H1 (cell line): ENCODE data around the gene INPP5A. TPM values are rescaled to one million over a fixed set of nuclear protein-coding genes. Genes with fewer than 3 reads are reported as not detected.

Source experiments
- CTCF ChIA-PET: fragments of 300-600 bp; sonication (Branson Sonifier 250); formaldehyde crosslinking; loops from one replicate; lab custom pipeline; 2021; ENCODE audit not compliant: partially characterized antibody; lab: Charles Lee
- POLR2A ChIA-PET: fragments of 300-600 bp; sonication (Branson Sonifier 250); formaldehyde crosslinking; loops from one replicate; lab custom pipeline; 2021; ENCODE audit warnings: inconsistent platforms; ENCODE audit not compliant: partially characterized antibody; lab: Charles Lee
- DNase-seq, 2 experiments: peaks; one replicate each; pipeline versions ENCODE4 v3.0.0 to v3.0.0-alpha.2; 2010 to 2022; ENCODE audit warnings: low spot score in 2 of 2, low read depth in 1 of 2, mixed read lengths in 1 of 2
- FAIRE-seq: peaks from 2 replicates; lab custom pipeline; 2011; peaks lifted over from hg19 to GRCh38; lab: Jason Lieb, UNC
- H2AFZ ChIP-seq: 2 replicates; pipeline ENCODE4 v1.8.1; 2012; ENCODE audit warnings: low read length, inconsistent platforms
- H2AK5ac ChIP-seq: 2 replicates; pipeline ENCODE4 v1.6.1; 2013; ENCODE audit warnings: low read depth, low read length
- H2BK120ac ChIP-seq: replicated peaks from 2 replicates; pipeline ENCODE3; 2013; ENCODE audit warnings: low read depth, low read length, inconsistent platforms
- H2BK12ac ChIP-seq: 2 replicates; pipeline ENCODE4 v1.6.1; 2013; ENCODE audit warnings: low read depth, low read length
- H2BK15ac ChIP-seq: 2 replicates; pipeline ENCODE4 v1.6.1; 2013; ENCODE audit warnings: low read length
- H2BK20ac ChIP-seq: 2 replicates; pipeline ENCODE4 v1.6.1; 2013; ENCODE audit warnings: low read length
- H2BK5ac ChIP-seq: 2 replicates; pipeline ENCODE4 v1.6.1; 2013; ENCODE audit warnings: low read depth, low read length
- H3K14ac ChIP-seq: 2 replicates; pipeline ENCODE4 v1.6.1; 2013; ENCODE audit warnings: inconsistent platforms; ENCODE audit not compliant: insufficient read length
- H3K18ac ChIP-seq: 2 replicates; pipeline ENCODE4 v1.6.1; 2013; ENCODE audit warnings: low read length; ENCODE audit errors: extremely low read depth
- H3K23ac ChIP-seq: 2 replicates; pipeline ENCODE4 v1.6.1; 2013; ENCODE audit warnings: inconsistent platforms; ENCODE audit not compliant: insufficient read length
- H3K23me2 ChIP-seq: 2 replicates; pipeline ENCODE4 v1.6.1; 2013; ENCODE audit warnings: low read depth, low read length
- H3K27ac ChIP-seq: 2 replicates; pipeline ENCODE4 v1.6.1; 2011; ENCODE audit warnings: low read depth, low read length, inconsistent platforms
- H3K27me3 ChIP-seq, 4 experiments: replicated peaks in 1 of 4; 1 replicate in 1 of 4; 2 replicates in 3 of 4; pipeline versions ENCODE4 v1.6.1 to v1.8.1; 2011 to 2013; ENCODE audit warnings: low read length in 3 of 4, mild to moderate bottlenecking in 3 of 4, inconsistent platforms in 2 of 4, mixed read lengths in 2 of 4, moderate library complexity in 1 of 4; ENCODE audit not compliant: control insufficient read depth in 3 of 4, insufficient read depth in 3 of 4; ENCODE audit errors: extremely low read depth in 1 of 4
- H3K36me3 ChIP-seq, 4 experiments: 2 replicates each; pipeline versions ENCODE4 v1.6.1 to v1.8.1; 2011 to 2013; ENCODE audit warnings: mild to moderate bottlenecking in 4 of 4, low read length in 3 of 4, moderate library complexity in 2 of 4, control low read depth in 1 of 4, inconsistent platforms in 1 of 4; ENCODE audit not compliant: insufficient read depth in 4 of 4, control insufficient read depth in 2 of 4
- H3K4ac ChIP-seq: replicated peaks from 2 replicates; pipeline ENCODE3; 2013; ENCODE audit warnings: low read length, low read depth, mixed read lengths, inconsistent platforms; ENCODE audit not compliant: insufficient read length
- H3K4me1 ChIP-seq, 4 experiments: replicated peaks in 1 of 4; 1 replicate in 1 of 4; 2 replicates in 3 of 4; pipeline versions ENCODE4 v1.6.1 to v1.8.1; 2011 to 2013; ENCODE audit warnings: low read length in 3 of 4, inconsistent platforms in 2 of 4, mixed read lengths in 1 of 4; ENCODE audit not compliant: insufficient read depth in 4 of 4, control insufficient read depth in 3 of 4
- H3K4me2 ChIP-seq, 2 experiments: 2 replicates each; pipeline versions ENCODE4 v1.6.1 to v1.8.1; 2011 to 2013; ENCODE audit warnings: low read depth in 2 of 2, low read length in 2 of 2, control low read depth in 1 of 2, inconsistent platforms in 1 of 2, mild to moderate bottlenecking in 1 of 2; ENCODE audit not compliant: insufficient read depth in 1 of 2
- H3K4me3 ChIP-seq, 4 experiments: fragments of 200-600, 300-600 bp in 1 of 4; sonication (generic), shearing (Covaris generic), sonication (Bioruptor Twin) in 1 of 4; 2 replicates each; pipeline versions ENCODE4 v1.5.1 to v1.8.1; 2011 to 2016; ENCODE audit warnings: low read length in 4 of 4, low read depth in 3 of 4, control low read depth in 2 of 4, inconsistent platforms in 2 of 4, mild to moderate bottlenecking in 2 of 4, mixed read lengths in 1 of 4, moderate library complexity in 1 of 4; ENCODE audit not compliant: insufficient read depth in 2 of 4; ENCODE audit errors: extremely low read depth in 1 of 4
- H3K56ac ChIP-seq: replicated peaks from 2 replicates; pipeline ENCODE3; 2013; ENCODE audit warnings: low read depth, mild to moderate bottlenecking, mixed read lengths, low read length, inconsistent platforms; ENCODE audit not compliant: insufficient read length
- H3K79me1 ChIP-seq: 2 replicates; pipeline ENCODE4 v1.6.1; 2013; ENCODE audit warnings: low read depth, low read length, control low read depth
- H3K79me2 ChIP-seq, 2 experiments: 2 replicates each; pipeline versions ENCODE4 v1.6.1 to v1.8.1; 2012 to 2013; ENCODE audit warnings: low read length in 2 of 2, mild to moderate bottlenecking in 2 of 2, inconsistent platforms in 1 of 2; ENCODE audit not compliant: insufficient read depth in 2 of 2, control insufficient read depth in 1 of 2
- H3K9ac ChIP-seq, 4 experiments: replicated peaks in 1 of 4; 1 replicate in 1 of 4; 2 replicates in 3 of 4; pipeline versions ENCODE4 v1.6.1 to v1.8.1; 2011 to 2013; ENCODE audit warnings: low read depth in 3 of 4, low read length in 3 of 4, control low read depth in 2 of 4, mild to moderate bottlenecking in 2 of 4, moderate library complexity in 2 of 4, inconsistent platforms in 1 of 4; ENCODE audit errors: extremely low read depth in 1 of 4
- H3K9me3 ChIP-seq, 2 experiments: 2 replicates each; pipeline versions ENCODE4 v1.6.1 to v1.8.1; 2012 to 2013; ENCODE audit warnings: mild to moderate bottlenecking in 2 of 2, moderate library complexity in 2 of 2, control low read depth in 1 of 2, inconsistent platforms in 1 of 2, low read depth in 1 of 2, low read length in 1 of 2, mixed read lengths in 1 of 2; ENCODE audit not compliant: insufficient read depth in 2 of 2
- H4K20me1 ChIP-seq, 2 experiments: replicated peaks in 1 of 2; 2 replicates each; pipeline versions ENCODE3 to v1.8.1; 2011 to 2013; ENCODE audit warnings: inconsistent platforms in 2 of 2, low read length in 2 of 2, mild to moderate bottlenecking in 1 of 2; ENCODE audit not compliant: insufficient read depth in 2 of 2, control insufficient read depth in 1 of 2
- H4K5ac ChIP-seq: 2 replicates; pipeline ENCODE4 v1.6.1; 2013; ENCODE audit warnings: low read length, low read depth, mixed read lengths, inconsistent platforms; ENCODE audit not compliant: insufficient read length
- H4K8ac ChIP-seq: 2 replicates; pipeline ENCODE4 v1.8.0; 2013; ENCODE audit warnings: mild to moderate bottlenecking, moderate library complexity, low read length, inconsistent platforms; ENCODE audit not compliant: insufficient read depth; ENCODE audit errors: extremely low read depth
- H4K91ac ChIP-seq: replicated peaks from 2 replicates; pipeline ENCODE3; 2013; ENCODE audit warnings: low read length, mixed read lengths, inconsistent platforms; ENCODE audit not compliant: insufficient read length
- ASH2L ChIP-seq: fragments of 200-600, 300-600 bp; sonication (generic); IDR thresholded peaks from one replicate; pipeline ENCODE4 v1.7.1; 2017; ENCODE audit warnings: low read length
- RAD21 ChIP-seq, 2 experiments: IDR thresholded peaks in 1 of 2; conservative IDR thresholded peaks in 1 of 2; 2 replicates each; pipeline ENCODE4 v1.6.1; 2011; ENCODE audit warnings: low read depth in 2 of 2, low read length in 2 of 2, improper control_type of control experiment in 1 of 2, inconsistent platforms in 1 of 2, mild to moderate bottlenecking in 1 of 2, moderate library complexity in 1 of 2
- SIN3A ChIP-seq, 2 experiments: IDR thresholded peaks in 1 of 2; conservative IDR thresholded peaks in 1 of 2; 2 replicates each; pipeline ENCODE4 v1.6.1; 2011 to 2012; ENCODE audit warnings: low read length in 2 of 2, improper control_type of control experiment in 1 of 2, low read depth in 1 of 2, mild to moderate bottlenecking in 1 of 2
- WGBS, 2 experiments: shearing (Covaris generic) in 1 of 2; methylation state at CpG; one replicate each; pipeline versions ENCODE4 v1.1.6 to v1.1.7; 2013 to 2015; ENCODE audit warnings: low lambda C conversion rate in 2 of 2, mixed read lengths in 2 of 2, inconsistent platforms in 1 of 2, low coverage in 1 of 2, missing lambda C conversion rate in 1 of 2; ENCODE audit not compliant: insufficient replicate concordance in 2 of 2, insufficient coverage in 1 of 2, insufficient read length in 1 of 2; ENCODE audit errors: extremely low coverage in 1 of 2, missing lambda C conversion rate in 1 of 2; 5-methylcytosine and 5-hydroxymethylcytosine counted together
- polyA plus RNA-seq, 7 experiments: library from polyadenylated mRNA; depleted of rRNA in 3 of 7; stranded (reverse) in 5 of 7; unstranded in 2 of 7; fragments of >200 nt in 5 of 7; fragments of 200-250 nt in 2 of 7; gene quantifications; 1 replicate in 5 of 7; 2 replicates in 1 of 7; 4 replicates in 1 of 7; pipeline versions ENCODE4 v1.2.1 to v1.2.3, GENCODE V29; 2011 to 2013; ENCODE audit warnings: missing spikeins in 2 of 7, mixed read lengths in 2 of 7
- total RNA-seq: library from RNA; stranded (reverse); fragmentation: NEBNext Ultra II Directional; extraction: Animal tissue kit (Norgen Biotek cat#: 25700); gene quantifications from 2 replicates; pipeline ENCODE4 v1.2.1, GENCODE V29; 2021

Gene INPP5A
- total and polyA plus RNA-seq, 2 of the 8 experiments (the other 6 are each of a cell fraction or from before 2014, with no cell fraction given), result 19.7 to 27.5 TPM

DNA sequence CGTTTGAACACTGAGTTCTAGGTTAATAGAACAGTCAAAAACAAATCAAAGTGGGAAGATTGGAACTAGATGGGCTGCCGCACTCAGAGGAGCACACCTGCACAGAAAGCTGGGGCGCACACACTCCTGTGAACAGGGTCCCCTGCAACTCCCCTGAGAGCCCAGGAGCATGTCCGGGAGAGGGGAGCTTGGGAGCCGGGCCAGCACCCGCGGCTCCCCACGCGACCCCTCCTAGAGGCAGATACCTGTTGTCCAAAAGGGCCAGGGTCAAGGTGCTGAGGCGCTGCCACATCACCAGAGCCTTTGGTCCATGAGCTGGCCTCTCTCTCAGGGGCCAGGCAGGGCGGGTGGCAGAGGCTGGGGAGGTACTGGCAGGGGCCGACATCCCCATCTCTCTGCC, 242.8 kb downstream of the INPP5A start:
- FAIRE-seq (no peak), DNase-seq (no peak)
- H3K79me1 ChIP-seq, result no peaks in the 10 kb centered on the region; the same call in 1 of the 2 replicates
- H2AK5ac ChIP-seq, result no peak overlapping the region
- peaks cover 6 to 11% of the 10 kb centered on the region in 2 experiments for H4K20me1 ChIP-seq
- H3K27ac ChIP-seq, result no peak overlapping the region
- H3K23ac ChIP-seq, result no peak overlapping the region
- H3K79me2 ChIP-seq, result no peaks in the 10 kb centered on the region
- H2BK120ac ChIP-seq, result no peak overlapping the region
- H3K9me3 ChIP-seq, result no peaks in the 10 kb centered on the region; a peak in 1 of 4 replicates
- POLR2A ChIA-PET, result no interaction called here
- no peak overlapping the region for H3K9ac ChIP-seq
- H3K4me2 ChIP-seq, result no peak overlapping the region
- H4K5ac ChIP-seq, result no peak overlapping the region
- peaks cover 2% of the 10 kb centered on the region; the same call in 1 of the 2 replicates for H3K23me2 ChIP-seq
- no peak overlapping the region for H2BK12ac ChIP-seq
- no peak overlapping the region for H4K91ac ChIP-seq
- H3K4ac ChIP-seq, result no peak overlapping the region
- no peak overlapping the region for H3K4me3 ChIP-seq
- H2BK5ac ChIP-seq, result no peak overlapping the region
- no peak overlapping the region for H4K8ac ChIP-seq
- H3K18ac ChIP-seq, result no peak overlapping the region
- H2BK20ac ChIP-seq, result no peak overlapping the region
- H2AFZ ChIP-seq, result no peak overlapping the region
- H2BK15ac ChIP-seq, result no peak overlapping the region
- H3K36me3 ChIP-seq, result peaks cover 0 to 10% (median 0%) of the 10 kb centered on the region in 4 experiments; a peak in 1 of 8 replicates
- H3K4me1 ChIP-seq, result peaks cover 0 to 26% (median 12%) of the 10 kb centered on the region in 4 experiments; a peak in 6 of 7 replicates
- H3K14ac ChIP-seq, result no peak overlapping the region
- no peak overlapping the region for H3K56ac ChIP-seq
- 96% methylated on average over 9 of the region's 12 CpGs; no CpG with 5 or more reads in 1 of the 2 experiments for WGBS, 2 experiments
- H3K27me3 ChIP-seq, result peaks cover 26 to 40% (median 39%) of the 10 kb centered on the region in 4 experiments
- CTCF ChIA-PET, result interaction anchor here (1.0 to 2.0 kb wide), 3 partner anchors 84 to 125 kb away, joined by 3 to 7 read pairs (median 3); no protein-coding TSS in a partner anchor
- TF ChIP-seq SIN3A (conservative IDR thresholded peaks at IDR 0.05 in 1 of 2, IDR thresholded peaks at IDR 0.05 in 1 of 2; ENCODE audit: low read depth in 1 of 2, low read length in 2 of 2), result no peak
- TF ChIP-seq ASH2L, result no peak
- TF ChIP-seq RAD21 (IDR thresholded peaks at IDR 0.05 in 1 of 2, conservative IDR thresholded peaks at IDR 0.05 in 1 of 2; ENCODE audit: low read depth in 2 of 2, low read length in 2 of 2), result no peak
